Mucosa of rectum (tissue), 2 donors: Measurements from ENCODE around the gene TMEM129.

ENCODE experiments used
- H3K27ac ChIP-seq, 2 donors: one replicate each; pipeline ENCODE4 v1.7.0; 2013; ENCODE audit warnings: inconsistent platforms in 2 of 2, low read depth in 2 of 2, low read length in 2 of 2
- H3K27me3 ChIP-seq, 2 donors: one replicate each; pipeline ENCODE4 v1.7.0; 2013; ENCODE audit warnings: low read length in 2 of 2; ENCODE audit not compliant: control insufficient read depth in 2 of 2, insufficient read depth in 2 of 2
- H3K36me3 ChIP-seq, 2 donors: one replicate each; pipeline ENCODE4 v1.7.0; 2013; ENCODE audit warnings: low read length in 2 of 2; ENCODE audit not compliant: control insufficient read depth in 2 of 2, insufficient read depth in 2 of 2
- H3K4me1 ChIP-seq, 2 donors: one replicate each; pipeline ENCODE4 v1.7.0; 2013; ENCODE audit warnings: low read length in 2 of 2, mild to moderate bottlenecking in 1 of 2; ENCODE audit not compliant: control insufficient read depth in 2 of 2, insufficient read depth in 2 of 2
- H3K4me3 ChIP-seq, 2 donors: one replicate each; pipeline ENCODE4 v1.7.0; 2013; ENCODE audit warnings: low read length in 2 of 2
- H3K9ac ChIP-seq, 2 donors: one replicate each; pipeline ENCODE4 v1.7.0; 2013; ENCODE audit warnings: low read length in 2 of 2, low read depth in 1 of 2, mild to moderate bottlenecking in 1 of 2
- H3K9me3 ChIP-seq, 2 donors: one replicate each; pipeline ENCODE4 v1.7.0; 2013; ENCODE audit warnings: low read length in 2 of 2; ENCODE audit not compliant: control insufficient read depth in 2 of 2
- donor health status: healthy.
- donor health status: Normal muscosa, but diverticular disease.

TMEM129 gene

DNA sequence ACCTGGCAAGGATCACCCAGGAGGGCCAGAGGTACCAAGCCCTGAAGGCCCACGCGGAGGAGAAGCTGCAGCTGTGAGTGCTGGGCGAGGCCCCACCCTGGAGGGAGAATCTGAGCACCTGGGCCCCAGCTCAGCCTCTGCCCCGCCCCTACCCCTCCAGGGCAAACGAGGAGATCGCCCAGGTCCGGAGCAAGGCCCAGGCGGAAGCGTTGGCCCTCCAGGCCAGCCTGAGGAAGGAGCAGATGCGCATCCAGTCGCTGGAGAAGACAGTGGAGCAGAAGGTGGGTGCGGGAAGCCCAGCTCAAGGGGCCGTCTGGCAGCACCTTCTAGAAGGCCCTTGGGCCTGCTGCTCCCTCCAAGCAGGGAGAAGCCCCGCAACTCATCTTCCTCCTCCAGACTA, 23.4 kb upstream of the TMEM129 start:
- Histone ChIP-seq H3K27ac (no peak overlapping the region), H3K9me3 (no peaks in the 10 kb centered on the region), H3K9ac (no peak overlapping the region), H3K4me1 (peaks cover 0 to 3% of the 10 kb centered on the region in 2 donors), H3K4me3 (no peak overlapping the region), H3K36me3 (peaks cover 0 to 9% of the 10 kb centered on the region in 2 donors), H3K27me3 (no peaks in the 10 kb centered on the region)

DNA sequence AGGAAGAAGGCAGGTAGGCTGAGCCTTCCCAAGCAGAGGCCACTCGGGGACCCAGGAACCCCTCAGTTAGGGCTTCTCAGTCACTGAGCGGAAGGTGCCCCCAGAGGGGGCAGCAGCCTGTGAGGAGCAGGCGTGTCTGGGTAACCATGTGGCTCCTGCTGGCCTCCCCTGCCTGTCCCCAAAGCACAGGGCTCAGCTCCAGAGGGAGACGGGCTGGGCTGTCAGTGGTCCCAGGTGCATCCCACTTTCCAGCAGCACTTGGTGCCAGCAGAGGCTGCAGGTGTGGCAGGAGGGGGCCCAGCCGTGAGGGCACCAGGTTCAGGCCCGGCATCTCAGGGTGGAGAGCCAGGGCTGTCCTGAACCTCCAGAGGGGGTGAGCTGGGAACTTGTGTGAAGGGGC, 22.9 kb upstream of the TMEM129 start:
- Histone ChIP-seq H3K4me1 (peaks cover 0 to 3% of the 10 kb centered on the region in 2 donors), H3K4me3 (no peak overlapping the region), H3K27me3 (no peaks in the 10 kb centered on the region), H3K9ac (no peak overlapping the region), H3K9me3 (no peaks in the 10 kb centered on the region), H3K27ac (no peak overlapping the region), H3K36me3 (peaks cover 0 to 12% of the 10 kb centered on the region in 2 donors)

DNA sequence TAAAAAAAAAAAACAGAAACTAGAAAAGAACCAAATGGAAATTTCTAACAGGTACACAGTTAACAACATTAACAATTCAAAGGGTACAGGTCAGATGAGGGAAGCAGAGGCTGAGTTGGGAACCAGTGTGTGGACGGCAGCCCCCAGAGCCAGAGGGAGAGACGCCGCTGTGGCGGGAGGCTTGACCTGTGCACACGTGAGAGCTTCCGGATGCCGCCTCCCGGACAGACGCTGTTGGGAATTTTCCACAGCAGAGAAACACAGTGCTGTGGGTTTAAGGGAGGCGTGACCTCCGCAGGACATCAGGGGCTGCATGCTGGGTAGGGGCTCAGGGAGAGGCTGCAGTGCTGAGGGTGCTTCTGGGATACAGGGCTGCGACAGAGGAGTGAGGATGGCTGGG, 22.4 kb upstream of the TMEM129 start:
- Histone ChIP-seq H3K9me3 (peaks cover 0 to under 1% of the 10 kb centered on the region in 2 donors), H3K4me3 (no peak overlapping the region), H3K36me3 (peaks cover 0 to 12% of the 10 kb centered on the region in 2 donors)

DNA sequence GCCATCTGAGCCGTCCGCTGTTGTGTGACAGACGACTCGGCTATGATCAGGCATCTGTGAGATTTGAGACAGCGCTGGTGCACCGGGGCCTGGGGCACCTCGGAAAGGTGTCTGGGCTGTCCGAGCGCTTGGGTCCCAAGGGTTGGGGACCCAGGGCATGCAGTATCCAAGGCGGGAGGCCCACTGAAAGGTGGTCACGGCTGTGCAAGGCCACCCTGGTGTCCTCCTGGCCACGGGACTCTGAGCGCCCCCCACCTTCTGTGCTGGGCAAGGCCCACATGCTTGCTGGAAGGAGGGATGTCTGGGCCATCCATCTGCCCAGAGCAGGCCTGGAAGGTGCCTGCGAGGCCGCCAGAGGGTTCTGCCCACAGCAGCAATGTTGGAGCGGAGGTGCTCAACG, 20.1 kb upstream of the TMEM129 start:
- H3K27ac ChIP-seq = no peak overlapping the region
- no peaks in the 10 kb centered on the region for H3K27me3 ChIP-seq
- peaks cover 15 to 28% of the 10 kb centered on the region in 2 donors for H3K36me3 ChIP-seq
- H3K4me3 ChIP-seq = no peak overlapping the region
- H3K9me3 ChIP-seq = peaks cover 0 to 6% of the 10 kb centered on the region in 2 donors
- H3K9ac ChIP-seq = no peak overlapping the region
- H3K4me1 ChIP-seq = no peaks in the 10 kb centered on the region

More for the DNA sequence above, 22.4 kb upstream of the TMEM129 start:
- Histone ChIP-seq H3K27ac (no peak overlapping the region), H3K9ac (no peak overlapping the region), H3K4me1 (peaks cover 0 to 3% of the 10 kb centered on the region in 2 donors), H3K27me3 (no peaks in the 10 kb centered on the region)

DNA sequence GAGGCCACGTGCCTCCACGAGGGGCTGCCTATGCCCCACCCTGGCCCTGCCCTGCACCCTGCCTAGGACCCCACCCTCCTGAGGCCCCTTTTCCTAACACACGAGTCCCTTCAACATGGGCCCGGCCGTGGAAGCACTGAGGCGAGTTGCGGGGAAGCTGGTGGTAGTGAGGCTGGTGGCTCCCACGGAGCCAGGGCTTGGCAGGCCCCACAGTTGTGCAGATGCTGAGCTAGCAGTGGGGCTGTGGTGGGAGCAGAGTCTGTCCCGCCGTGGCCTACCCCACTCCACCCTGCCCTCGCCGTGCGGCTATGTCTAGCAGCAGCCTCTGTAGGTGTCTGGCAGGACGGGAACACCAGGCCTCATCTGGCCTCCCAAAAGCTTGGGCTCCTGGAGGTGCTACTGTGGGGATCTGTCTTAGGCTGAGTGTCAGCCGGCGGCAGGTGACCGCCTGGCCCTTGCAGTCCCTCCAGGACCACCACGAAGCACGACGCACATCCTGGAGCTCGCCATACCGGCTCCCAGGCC, 19.0 kb upstream of the TMEM129 start:
- Histone ChIP-seq H3K4me3 (no peak overlapping the region), H3K9ac (no peak overlapping the region), H3K9me3 (peaks cover 0 to 6% of the 10 kb centered on the region in 2 donors), H3K27ac (no peak overlapping the region), H3K4me1 (no peaks in the 10 kb centered on the region), H3K27me3 (no peaks in the 10 kb centered on the region), H3K36me3 (peaks cover 15 to 32% of the 10 kb centered on the region in 2 donors)

DNA sequence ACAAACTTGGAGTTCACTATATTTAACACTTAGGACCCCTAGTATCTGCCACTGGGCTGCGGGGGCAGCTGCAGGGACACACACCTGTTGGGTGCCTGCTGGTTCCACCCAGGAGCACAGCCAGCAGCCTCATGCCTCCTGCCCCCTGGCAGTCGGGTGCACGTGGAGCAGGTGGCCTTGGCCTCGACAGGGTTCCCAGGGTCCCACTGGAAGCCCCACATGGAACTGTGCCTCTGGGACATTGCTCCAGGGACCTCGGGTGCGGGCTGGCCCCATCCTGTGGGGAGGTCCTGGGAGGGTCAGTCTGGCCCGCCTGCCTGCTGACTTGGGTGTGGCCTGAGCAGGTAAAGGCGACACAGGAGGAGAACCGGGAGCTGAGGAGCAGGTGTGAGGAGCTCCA, 18.2 kb upstream of the TMEM129 start:
- Histone ChIP-seq H3K27ac (no peak overlapping the region), H3K4me1 (no peaks in the 10 kb centered on the region), H3K9ac (no peak overlapping the region), H3K9me3 (peaks cover 0 to 6% of the 10 kb centered on the region in 2 donors), H3K4me3 (no peak overlapping the region), H3K36me3 (peaks cover 15 to 32% of the 10 kb centered on the region in 2 donors), H3K27me3 (no peaks in the 10 kb centered on the region)

DNA sequence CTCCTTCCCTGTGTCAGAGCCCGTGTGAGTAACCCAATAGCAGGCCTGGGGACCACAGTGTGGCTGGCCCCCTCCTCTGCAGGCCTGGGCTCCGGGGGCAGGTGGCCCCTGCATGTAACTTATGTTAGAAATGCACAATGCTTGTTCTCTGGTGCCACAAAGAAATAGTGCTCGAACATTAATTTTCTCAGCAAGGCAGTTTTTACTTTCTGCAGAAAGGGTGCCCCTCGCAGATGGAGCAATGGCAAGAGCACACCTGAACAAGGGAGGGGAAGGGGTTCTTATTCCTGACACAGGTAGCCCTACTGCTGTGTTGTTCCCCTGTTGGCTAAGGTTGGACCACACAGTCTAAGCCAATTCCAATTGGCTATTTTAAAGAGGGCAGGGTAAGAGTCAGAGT, 17.3 kb upstream of the TMEM129 start:
- Histone ChIP-seq H3K36me3 (peaks cover 15 to 32% of the 10 kb centered on the region in 2 donors), H3K4me3 (no peak overlapping the region), H3K27me3 (no peaks in the 10 kb centered on the region), H3K27ac (no peak overlapping the region), H3K9me3 (peaks cover 0 to 6% of the 10 kb centered on the region in 2 donors), H3K9ac (no peak overlapping the region), H3K4me1 (no peaks in the 10 kb centered on the region)

DNA sequence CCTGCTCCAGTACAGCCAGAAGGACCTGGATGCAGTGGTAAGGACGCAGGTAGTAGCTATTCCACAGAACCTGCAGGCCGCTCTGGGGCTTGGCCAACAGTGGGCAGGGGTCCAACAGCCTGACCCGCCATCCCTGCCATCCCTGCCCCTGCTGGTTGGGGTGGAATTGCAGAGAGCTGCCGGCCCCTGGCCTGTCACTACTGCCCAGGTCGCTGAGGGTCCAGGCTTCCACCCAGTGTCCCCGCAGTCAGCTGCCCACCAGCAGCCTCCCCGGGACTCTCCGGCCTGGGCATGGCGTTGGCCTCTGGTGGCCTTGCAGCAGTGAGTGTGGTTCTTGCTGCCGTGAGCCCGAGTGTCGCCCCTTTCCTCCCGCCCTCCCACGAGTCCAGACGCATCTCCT, 16.5 kb upstream of the TMEM129 start:
- peaks cover 15 to 36% of the 10 kb centered on the region in 2 donors for H3K36me3 ChIP-seq
- no peaks in the 10 kb centered on the region for H3K27me3 ChIP-seq
- H3K27ac ChIP-seq = no peak overlapping the region
- no peak overlapping the region for H3K4me3 ChIP-seq
- no peak overlapping the region for H3K9ac ChIP-seq
- H3K9me3 ChIP-seq = peaks cover 0 to 6% of the 10 kb centered on the region in 2 donors
- H3K4me1 ChIP-seq = no peaks in the 10 kb centered on the region

DNA sequence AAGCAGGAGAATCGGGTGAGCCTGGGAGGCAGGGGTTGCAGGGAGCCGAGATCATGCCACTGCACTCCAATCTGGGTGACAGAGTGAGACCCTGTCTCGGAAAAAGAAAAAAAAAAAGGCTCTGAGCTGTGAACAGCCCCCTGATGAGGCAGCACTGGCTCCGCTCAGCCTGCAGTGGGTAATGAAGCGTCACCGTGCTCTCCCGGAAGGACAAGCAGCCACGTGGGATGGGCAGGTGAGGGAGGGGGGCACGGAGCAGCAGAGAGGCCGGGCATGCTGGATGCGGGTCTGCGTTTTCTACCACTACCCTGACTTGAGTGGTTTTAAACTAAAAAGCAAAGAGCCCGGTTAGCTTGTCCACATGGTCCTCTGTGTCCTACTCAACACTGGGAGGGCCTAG, 15.7 kb upstream of the TMEM129 start:
- no peaks in the 10 kb centered on the region for H3K4me1 ChIP-seq
- peaks cover 0 to 6% of the 10 kb centered on the region in 2 donors for H3K9me3 ChIP-seq
- H3K4me3 ChIP-seq = no peak overlapping the region
- H3K36me3 ChIP-seq = peaks cover 17 to 38% of the 10 kb centered on the region in 2 donors
- no peak overlapping the region for H3K27ac ChIP-seq
- H3K9ac ChIP-seq = no peak overlapping the region
- H3K27me3 ChIP-seq = no peaks in the 10 kb centered on the region

DNA sequence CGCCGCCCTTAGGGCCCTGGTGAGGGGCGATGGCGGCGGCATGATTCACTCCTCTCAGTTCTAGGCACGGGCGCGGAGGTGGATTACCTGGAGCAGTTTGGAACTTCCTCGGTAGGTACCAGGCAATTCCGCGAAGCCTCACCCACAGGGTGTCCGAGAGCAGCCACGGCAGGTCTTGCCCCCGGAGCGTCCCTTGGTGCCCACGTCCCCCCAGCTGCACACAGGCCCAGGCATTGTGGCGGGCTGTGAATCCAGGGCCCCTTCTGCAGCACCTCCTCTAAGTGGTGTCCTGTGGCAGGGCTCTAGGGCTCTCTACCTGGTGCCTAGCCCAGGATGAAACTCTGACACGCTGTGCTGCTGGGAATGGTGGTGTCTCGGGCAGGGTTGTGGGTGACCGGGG, 14.1 kb upstream of the TMEM129 start:
- Histone ChIP-seq H3K9me3 (peaks cover 0 to 6% of the 10 kb centered on the region in 2 donors), H3K27ac (no peak overlapping the region), H3K9ac (no peak overlapping the region), H3K4me1 (no peaks in the 10 kb centered on the region), H3K4me3 (no peak overlapping the region), H3K36me3 (peaks cover 21 to 38% of the 10 kb centered on the region in 2 donors), H3K27me3 (no peaks in the 10 kb centered on the region)
